ENCODE data around the gene RPAIN.

DNA sequence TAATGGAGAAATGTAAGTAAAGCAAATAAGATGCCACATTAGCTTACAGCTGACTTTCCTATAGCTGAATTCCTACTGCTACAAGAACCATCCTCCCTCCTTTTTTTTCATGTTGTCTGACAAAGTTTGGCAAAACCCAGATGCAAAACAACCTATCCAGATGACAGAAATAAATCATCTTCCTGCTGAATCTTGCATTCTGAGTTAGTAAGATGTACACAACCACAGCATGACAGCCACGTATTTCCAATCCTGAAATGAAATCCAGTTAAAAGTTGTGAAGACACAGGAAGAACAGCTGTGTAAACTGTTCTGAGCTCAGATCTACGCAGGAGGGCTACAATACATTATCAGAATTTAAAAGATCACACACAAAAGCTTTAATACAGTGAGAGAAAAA is 53.9 kb downstream of the RPAIN start:
- no peak for TF ChIP-seq EZH2 (IDR thresholded peaks at IDR 0.05; ENCODE audit: borderline replicate concordance, low read depth, low read length, poor library complexity, severe bottlenecking)
- TF ChIP-seq, protein P1, sequence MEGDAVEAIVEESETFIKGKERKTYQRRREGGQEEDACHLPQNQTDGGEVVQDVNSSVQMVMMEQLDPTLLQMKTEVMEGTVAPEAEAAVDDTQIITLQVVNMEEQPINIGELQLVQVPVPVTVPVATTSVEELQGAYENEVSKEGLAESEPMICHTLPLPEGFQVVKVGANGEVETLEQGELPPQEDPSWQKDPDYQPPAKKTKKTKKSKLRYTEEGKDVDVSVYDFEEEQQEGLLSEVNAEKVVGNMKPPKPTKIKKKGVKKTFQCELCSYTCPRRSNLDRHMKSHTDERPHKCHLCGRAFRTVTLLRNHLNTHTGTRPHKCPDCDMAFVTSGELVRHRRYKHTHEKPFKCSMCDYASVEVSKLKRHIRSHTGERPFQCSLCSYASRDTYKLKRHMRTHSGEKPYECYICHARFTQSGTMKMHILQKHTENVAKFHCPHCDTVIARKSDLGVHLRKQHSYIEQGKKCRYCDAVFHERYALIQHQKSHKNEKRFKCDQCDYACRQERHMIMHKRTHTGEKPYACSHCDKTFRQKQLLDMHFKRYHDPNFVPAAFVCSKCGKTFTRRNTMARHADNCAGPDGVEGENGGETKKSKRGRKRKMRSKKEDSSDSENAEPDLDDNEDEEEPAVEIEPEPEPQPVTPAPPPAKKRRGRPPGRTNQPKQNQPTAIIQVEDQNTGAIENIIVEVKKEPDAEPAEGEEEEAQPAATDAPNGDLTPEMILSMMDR (conservative IDR thresholded peaks at IDR 0.05; ENCODE audit: low read depth, low read length): no peak

All from A673 (cell line).